OCI-LY7 (cell line): ENCODE results near the gene LCP1. TPM values are rescaled to one million over a fixed set of nuclear protein-coding genes. Genes with fewer than 3 reads are reported as not detected.

Experiments used
- BruUV-seq: library from RNA; stranded (reverse); fragments of 400-500 nt; replicated peaks from 2 replicates; lab custom pipeline; 2021; lab: Mats Ljungman, UMichigan
- CTCF ChIA-PET: fragments of 300-600 bp; sonication (Branson Sonifier 250); formaldehyde crosslinking; loops from one replicate; lab custom pipeline; 2022; ENCODE audit warnings: antibody characterized with exemption; ENCODE audit not compliant: unreplicated experiment; lab: Charles Lee
- POLR2A ChIA-PET: fragments of 300-600 bp; sonication (Branson Sonifier 250); formaldehyde crosslinking; loops from one replicate; lab custom pipeline; 2022; ENCODE audit warnings: antibody characterized with exemption; lab: Charles Lee
- DNase-seq: peaks from one replicate; pipeline ENCODE4 v3.0.0-alpha.2; 2015; ENCODE audit warnings: low spot score
- H2AFZ ChIP-seq: fragments of 200-600 bp; sonication (generic), shearing (Covaris generic); 2 replicates; pipeline ENCODE4 v1.6.1; 2014; ENCODE audit warnings: mild to moderate bottlenecking, antibody characterized with exemption, low read length, moderate library complexity
- H3K27ac ChIP-seq: fragments of 200-600 bp; sonication (generic); 2 replicates; pipeline ENCODE4 v1.5.1; 2014; ENCODE audit warnings: mixed run types, low read depth, mild to moderate bottlenecking, moderate library complexity, low read length, inconsistent platforms; ENCODE audit not compliant: poor library complexity, severe bottlenecking
- H3K36me3 ChIP-seq: fragments of 200-600 bp; sonication (generic); 2 replicates; pipeline ENCODE4 v1.6.1; 2014; ENCODE audit warnings: mild to moderate bottlenecking, antibody characterized with exemption, low read length, moderate library complexity, mixed read lengths; ENCODE audit not compliant: insufficient read depth
- H3K4me1 ChIP-seq: fragments of 200-600 bp; sonication (generic); 2 replicates; pipeline ENCODE4 v1.5.1; 2014; ENCODE audit warnings: mild to moderate bottlenecking, low read length; ENCODE audit not compliant: insufficient read depth, poor library complexity, severe bottlenecking
- H3K4me2 ChIP-seq: fragments of 200-600 bp; sonication (generic); 2 replicates; pipeline ENCODE4 v1.6.1; 2014; ENCODE audit warnings: mild to moderate bottlenecking, low read length
- H3K4me3 ChIP-seq: fragments of 200-600 bp; sonication (generic); 2 replicates; pipeline ENCODE4 v1.5.1; 2014; ENCODE audit warnings: mild to moderate bottlenecking, low read depth, low read length; ENCODE audit not compliant: poor library complexity, severe bottlenecking
- H3K79me2 ChIP-seq: fragments of 200-600 bp; sonication (generic); 2 replicates; pipeline ENCODE4 v1.6.1; 2016; ENCODE audit warnings: low read depth, mild to moderate bottlenecking, low read length, moderate library complexity, mixed read lengths; ENCODE audit not compliant: insufficient read depth
- H3K9me2 ChIP-seq: fragments of 200-600 bp; sonication (generic); 2 replicates; pipeline ENCODE4 v1.6.1; 2016; ENCODE audit warnings: mild to moderate bottlenecking, low read length, mixed read lengths; ENCODE audit not compliant: insufficient read depth
- H3K9me3 ChIP-seq: fragments of 200-600 bp; sonication (generic); 2 replicates; pipeline ENCODE4 v1.6.1; 2014; ENCODE audit warnings: mild to moderate bottlenecking, mixed run types, low read length, mixed read lengths
- H4K20me1 ChIP-seq: fragments of 200-600 bp; sonication (generic); 2 replicates; pipeline ENCODE4 v1.6.1; 2014; ENCODE audit warnings: mild to moderate bottlenecking, antibody characterized with exemption, low read length, moderate library complexity, mixed read lengths; ENCODE audit not compliant: insufficient read depth
- EZH2phosphoT487 ChIP-seq: fragments of 200-600 bp; sonication (generic); IDR thresholded peaks from 2 replicates; pipeline ENCODE4 v1.6.1; 2018; ENCODE audit warnings: low read depth, borderline replicate concordance, mild to moderate bottlenecking, mixed run types, antibody characterized with exemption, low read length, moderate library complexity, mixed read lengths
- intact Hi-C: fragments of 100-400 bp; cut with micrococcal nuclease; formaldehyde crosslinking; loops from one replicate; pipeline ENCODE4 v1.10.0; 2022; ENCODE audit not compliant: unreplicated experiment
- total RNA-seq, 2 experiments: library from RNA; depleted of rRNA in 1 of 2; stranded (reverse); fragments of >200 nt in 1 of 2; shearing (Covaris generic) in 1 of 2; gene quantifications; 2 replicates each; pipeline ENCODE4 v1.2.3, GENCODE V29; 2014 to 2022
- TF ChIP-seq, protein P1 (sequence below): fragments of 200-600 bp; sonication (generic); conservative IDR thresholded peaks from 2 replicates; pipeline ENCODE4 v1.5.1; 2014; ENCODE audit warnings: mild to moderate bottlenecking, antibody characterized with exemption, low read length, moderate library complexity, mixed read lengths

LCP1 gene
- total RNA-seq, 2 experiments from 2014 or later: 292 to 565 TPM

DNA sequence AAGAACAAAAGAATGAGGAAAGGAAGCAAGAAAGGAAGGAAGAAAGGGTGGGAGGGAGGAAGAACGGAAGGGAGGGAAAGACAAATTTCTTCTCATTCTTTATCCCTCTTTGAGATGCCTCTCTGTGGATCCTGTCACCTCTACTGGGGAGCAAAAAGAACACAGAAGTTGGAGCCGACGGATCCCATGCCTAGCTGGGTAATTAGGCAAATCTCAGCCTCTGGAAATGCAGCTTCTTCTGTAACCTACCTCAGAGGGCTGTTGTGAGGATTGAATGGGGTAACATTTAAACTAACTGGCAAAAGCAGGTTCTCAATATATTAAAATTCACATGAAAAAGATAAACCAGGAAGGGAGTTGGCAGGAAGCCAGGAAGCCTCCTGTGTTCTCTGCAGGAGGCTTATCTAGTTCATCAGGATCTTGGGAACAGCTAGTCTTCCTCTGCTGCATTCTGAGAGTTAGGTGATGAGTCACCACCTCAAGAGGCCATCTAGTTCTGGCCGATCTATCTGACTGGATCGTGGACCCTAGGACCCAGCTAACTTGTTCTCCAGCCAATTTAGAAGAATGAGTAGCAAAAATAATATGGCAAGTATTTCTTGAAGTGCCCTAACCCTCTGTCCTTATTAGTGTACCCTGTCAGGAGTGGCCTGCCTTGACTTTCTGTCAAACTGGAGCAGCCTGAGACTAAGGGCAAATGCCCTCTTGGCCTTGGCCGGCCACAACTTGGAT, 61.9 kb downstream of the LCP1 start:
- Histone ChIP-seq H4K20me1 (no peaks in the 10 kb centered on the region), H3K9me3 (no peaks in the 10 kb centered on the region), H3K9me2 (no peaks in the 10 kb centered on the region), H2AFZ (no peak overlapping the region), H3K4me2 (no peak overlapping the region), H3K4me1 (peaks cover 2% of the 10 kb centered on the region), H3K79me2 (no peaks in the 10 kb centered on the region), H3K36me3 (peaks cover 5% of the 10 kb centered on the region; the same call in 1 of the 2 replicates), H3K27ac (no peak overlapping the region), H3K4me3 (no peak overlapping the region)
- TF ChIP-seq EZH2phosphoT487: no peak
- TF ChIP-seq, protein P1, sequence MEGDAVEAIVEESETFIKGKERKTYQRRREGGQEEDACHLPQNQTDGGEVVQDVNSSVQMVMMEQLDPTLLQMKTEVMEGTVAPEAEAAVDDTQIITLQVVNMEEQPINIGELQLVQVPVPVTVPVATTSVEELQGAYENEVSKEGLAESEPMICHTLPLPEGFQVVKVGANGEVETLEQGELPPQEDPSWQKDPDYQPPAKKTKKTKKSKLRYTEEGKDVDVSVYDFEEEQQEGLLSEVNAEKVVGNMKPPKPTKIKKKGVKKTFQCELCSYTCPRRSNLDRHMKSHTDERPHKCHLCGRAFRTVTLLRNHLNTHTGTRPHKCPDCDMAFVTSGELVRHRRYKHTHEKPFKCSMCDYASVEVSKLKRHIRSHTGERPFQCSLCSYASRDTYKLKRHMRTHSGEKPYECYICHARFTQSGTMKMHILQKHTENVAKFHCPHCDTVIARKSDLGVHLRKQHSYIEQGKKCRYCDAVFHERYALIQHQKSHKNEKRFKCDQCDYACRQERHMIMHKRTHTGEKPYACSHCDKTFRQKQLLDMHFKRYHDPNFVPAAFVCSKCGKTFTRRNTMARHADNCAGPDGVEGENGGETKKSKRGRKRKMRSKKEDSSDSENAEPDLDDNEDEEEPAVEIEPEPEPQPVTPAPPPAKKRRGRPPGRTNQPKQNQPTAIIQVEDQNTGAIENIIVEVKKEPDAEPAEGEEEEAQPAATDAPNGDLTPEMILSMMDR: no peak
- no peak for DNase-seq
- ChIA-PET POLR2A (interaction anchor here (1.4 kb wide), 1 partner anchor 9 kb away, joined by 3 read pairs; no protein-coding TSS in a partner anchor), CTCF (no interaction called here)
- BruUV-seq: no TSS peak
- intact Hi-C loops: loop anchor here (10.0 kb wide), 2 partner anchors 315 to 495 kb away; no protein-coding TSS in a partner anchor

DNA sequence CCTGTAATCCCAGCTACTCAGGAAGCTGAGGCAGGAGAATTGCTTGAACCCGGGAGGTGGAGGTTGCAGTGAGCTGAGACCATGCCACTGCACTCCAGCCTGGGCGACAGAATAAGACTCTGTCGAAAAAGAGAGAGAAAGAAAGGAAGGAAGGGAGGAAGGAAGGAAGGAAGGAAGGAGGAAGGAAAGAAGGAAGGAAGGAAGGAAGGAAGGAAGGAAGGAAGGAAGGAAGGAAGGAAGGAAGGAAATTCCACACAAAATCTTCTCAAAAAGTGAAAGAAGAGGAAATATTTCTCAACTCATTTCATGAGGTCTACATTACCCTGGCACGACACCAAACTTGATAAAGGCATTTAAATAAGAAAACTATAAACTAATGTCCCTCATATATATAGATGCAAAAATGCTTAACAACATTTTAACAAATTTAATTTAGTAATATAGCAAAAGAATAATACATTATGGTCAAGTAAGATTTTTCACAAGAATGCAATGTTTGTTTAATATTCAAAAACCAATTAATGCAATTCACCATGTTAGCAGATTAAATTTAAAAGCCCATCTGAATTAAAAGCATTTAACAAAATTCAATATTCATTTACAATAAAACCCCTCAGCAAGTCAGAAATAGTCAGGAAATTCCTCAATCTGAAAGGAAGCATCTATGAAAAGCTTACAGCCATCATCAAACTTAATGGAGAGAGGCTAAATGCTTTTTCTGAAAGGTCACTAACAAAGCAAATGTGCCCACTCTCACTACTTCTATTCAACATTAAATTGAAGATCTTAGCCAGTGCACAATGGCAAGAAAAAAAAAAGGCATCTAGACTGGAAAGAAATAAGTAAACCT, 65.1 kb downstream of the LCP1 start:
- no peak overlapping the region for H3K4me3 ChIP-seq
- no peaks in the 10 kb centered on the region for H4K20me1 ChIP-seq
- H3K79me2 ChIP-seq: no peaks in the 10 kb centered on the region
- no peak overlapping the region for H3K27ac ChIP-seq
- H3K36me3 ChIP-seq: no peaks in the 10 kb centered on the region
- ChIA-PET CTCF (no interaction called here), POLR2A (no interaction called here)
- intact Hi-C loops: no loop called here
- BruUV-seq: no TSS peak
- no peak for DNase-seq
- no peak overlapping the region for H3K4me2 ChIP-seq
- no peak overlapping the region for H2AFZ ChIP-seq
- TF ChIP-seq, protein P1: no peak
- TF ChIP-seq EZH2phosphoT487: no peak
- H3K9me2 ChIP-seq: no peaks in the 10 kb centered on the region
- no peaks in the 10 kb centered on the region for H3K9me3 ChIP-seq
- no peaks in the 10 kb centered on the region for H3K4me1 ChIP-seq
